Breast epithelium (tissue), 4 donors: ENCODE data around the gene ANKS1B. TPM values are rescaled to one million over a fixed set of nuclear protein-coding genes. Genes with fewer than 3 reads are reported as not detected.

ENCODE experiments used
- DNase-seq, 2 donors: peaks; one replicate each; pipeline ENCODE4 v3.0.0-alpha.2; 2019; ENCODE audit warnings: low spot score in 2 of 2
- H3K27ac ChIP-seq, 2 donors: fragments of 200-600 bp; sonication (generic) in 1 of 2; one replicate each; pipeline ENCODE4 v1.5.1; 2016 to 2019; ENCODE audit warnings: mild to moderate bottlenecking in 1 of 2
- H3K27me3 ChIP-seq, 2 donors: fragments of 200-600 bp; sonication (generic) in 1 of 2; one replicate each; pipeline versions ENCODE4 v1.5.1 to v1.6.0; 2017 to 2019; ENCODE audit warnings: control low read depth in 1 of 2, mild to moderate bottlenecking in 1 of 2
- H3K36me3 ChIP-seq: fragments of 200-600 bp; one replicate; pipeline ENCODE4 v1.5.1; 2019
- H3K4me1 ChIP-seq, 2 donors: fragments of 200-600 bp; sonication (generic); one replicate each; pipeline ENCODE4 v1.5.1; 2016 to 2019; ENCODE audit warnings: control low read depth in 1 of 2
- H3K4me3 ChIP-seq, 3 donors: fragments of 200-600 bp; sonication (generic); 1 replicate in 2 of 3; 2 replicates in 1 of 3; pipeline ENCODE4 v1.5.1; 2016 to 2019; ENCODE audit warnings: mild to moderate bottlenecking in 3 of 3, moderate library complexity in 2 of 3
- H3K9me3 ChIP-seq, 2 donors: fragments of 200-600 bp; sonication (generic) in 1 of 2; one replicate each; pipeline ENCODE4 v1.5.1; 2016 to 2019; ENCODE audit warnings: control low read depth in 1 of 2
- CTCF ChIP-seq, 3 donors: fragments of 450-650 bp; IDR thresholded peaks; one replicate each; pipeline ENCODE4 v1.5.1; 2016 to 2017; ENCODE audit warnings: antibody characterized with exemption in 3 of 3, mild to moderate bottlenecking in 3 of 3, moderate library complexity in 3 of 3
- POLR2A ChIP-seq: fragments of 450-650 bp; IDR thresholded peaks from one replicate; pipeline ENCODE4 v1.6.1; 2016; ENCODE audit warnings: antibody characterized with exemption, mild to moderate bottlenecking, moderate library complexity
- POLR2AphosphoS5 ChIP-seq, 3 donors: sonication (generic); formaldehyde crosslinking; IDR thresholded peaks; one replicate each; pipeline ENCODE4 v1.6.1; 2017; ENCODE audit warnings: antibody characterized with exemption in 3 of 3
- intact Hi-C: fragments of 100-400 bp; cut with DNase I; formaldehyde crosslinking; loops from one replicate; pipeline ENCODE4 v1.15.1; 2023; ENCODE audit warnings: low total_unique reads
- total RNA-seq, 3 donors: library from RNA; depleted of rRNA; stranded (reverse); fragments of >200 nt; gene quantifications; one replicate each; pipeline ENCODE4 v1.1.0, GENCODE V29; 2016

ANKS1B gene
- total RNA-seq = 100 to 1,000 TPM in 1 of 3 donors, 10 to 100 TPM in 2; 16.6 to 115 (median 32.4) TPM

- Histone ChIP-seq H3K4me1 (no peaks in the 10 kb centered on the region), H3K27me3 (no peaks in the 10 kb centered on the region), H3K36me3 (no peaks in the 10 kb centered on the region), H3K9me3 (no peaks in the 10 kb centered on the region), H3K27ac (peak within 1 kb of the TSS; percentile 77 to 84), H3K4me3 (peak within 1 kb of the TSS; percentile 53 to 84 (median 72))
- DNase-seq = peak in 1 of 2 donors; percentile 61
- intact Hi-C loops = no loop called here
- no peak for TF ChIP-seq POLR2AphosphoS5 (IDR thresholded peaks at IDR 0.05)
- no peak for TF ChIP-seq CTCF (IDR thresholded peaks at IDR 0.05)
- no peak for TF ChIP-seq POLR2A
These were observed at the start of gene ANKS1B for GRCh38 chr12:99984271-99985128. Gene ANKS1B, minus strand, starts transcription at chr12:99984936. Its CDS starts 699 bp downstream, at chr12:99984237.

DNA sequence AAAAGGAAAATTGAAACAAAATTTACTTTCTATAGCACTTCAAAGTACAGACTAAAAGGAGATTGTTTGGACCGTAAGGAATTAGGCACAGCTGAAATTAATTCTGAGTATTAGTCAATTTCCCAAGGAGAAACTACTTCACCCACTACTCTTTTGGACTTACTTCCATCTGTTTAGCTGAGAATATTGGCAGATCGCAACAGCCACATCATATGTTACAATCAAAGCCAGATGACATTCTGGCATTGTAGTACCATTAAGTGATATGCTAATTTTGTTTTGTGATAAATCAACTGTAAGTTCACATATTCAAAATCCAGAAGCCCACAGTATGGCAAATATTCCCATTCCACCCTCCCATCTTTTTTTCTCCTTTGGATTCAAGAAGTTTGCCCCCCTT, 47.1 kb upstream of the ANKS1B start:
- Histone ChIP-seq H3K27ac (no peak overlapping the region), H3K36me3 (no peaks in the 10 kb centered on the region), H3K9me3 (no peaks in the 10 kb centered on the region), H3K27me3 (no peaks in the 10 kb centered on the region), H3K4me3 (no peak overlapping the region), H3K4me1 (no peaks in the 10 kb centered on the region)
- DNase-seq = no peak
- intact Hi-C loops = no loop called here
- TF ChIP-seq CTCF (IDR thresholded peaks at IDR 0.05) (no peak), POLR2A (no peak), POLR2AphosphoS5 (IDR thresholded peaks at IDR 0.05) (no peak)

GRCh38 chr12:100027671-100028070, 42.9 kb upstream of the ANKS1B start:
- intact Hi-C loops = no loop called here
- Histone ChIP-seq H3K9me3 (no peaks in the 10 kb centered on the region), H3K36me3 (no peaks in the 10 kb centered on the region), H3K4me3 (no peak overlapping the region), H3K4me1 (no peaks in the 10 kb centered on the region), H3K27ac (no peak overlapping the region), H3K27me3 (no peaks in the 10 kb centered on the region)
- no peak for DNase-seq
- TF ChIP-seq POLR2A (no peak), POLR2AphosphoS5 (IDR thresholded peaks at IDR 0.05) (no peak), CTCF (IDR thresholded peaks at IDR 0.05) (no peak)

DNA sequence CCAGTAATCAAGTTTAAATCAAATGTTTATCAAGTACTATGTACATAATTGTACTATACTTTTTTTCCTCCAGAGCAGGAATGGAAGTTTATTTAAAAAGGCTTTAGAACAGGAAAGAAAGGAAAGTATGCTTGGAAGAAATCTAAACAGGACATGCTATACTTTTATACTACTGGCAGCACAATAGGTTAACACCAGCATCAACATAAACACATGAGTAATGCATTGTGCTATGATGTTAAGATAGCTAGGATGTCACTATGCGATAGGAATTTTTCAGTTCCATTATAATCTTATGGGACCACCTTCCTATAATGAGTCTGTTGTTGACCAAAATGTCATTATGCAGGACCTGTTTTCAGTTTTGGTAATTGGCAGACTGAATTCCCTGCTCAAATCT, 41.5 kb upstream of the ANKS1B start:
- no peaks in the 10 kb centered on the region for H3K4me1 ChIP-seq
- no peak for DNase-seq
- TF ChIP-seq POLR2A = no peak
- no peak for TF ChIP-seq CTCF (IDR thresholded peaks at IDR 0.05)
- no peak for TF ChIP-seq POLR2AphosphoS5 (IDR thresholded peaks at IDR 0.05)
- H3K4me3 ChIP-seq = no peak overlapping the region
- no peaks in the 10 kb centered on the region for H3K36me3 ChIP-seq
- H3K27ac ChIP-seq = no peak overlapping the region
- no peaks in the 10 kb centered on the region for H3K9me3 ChIP-seq
- H3K27me3 ChIP-seq = no peaks in the 10 kb centered on the region
- intact Hi-C loops = no loop called here

DNA sequence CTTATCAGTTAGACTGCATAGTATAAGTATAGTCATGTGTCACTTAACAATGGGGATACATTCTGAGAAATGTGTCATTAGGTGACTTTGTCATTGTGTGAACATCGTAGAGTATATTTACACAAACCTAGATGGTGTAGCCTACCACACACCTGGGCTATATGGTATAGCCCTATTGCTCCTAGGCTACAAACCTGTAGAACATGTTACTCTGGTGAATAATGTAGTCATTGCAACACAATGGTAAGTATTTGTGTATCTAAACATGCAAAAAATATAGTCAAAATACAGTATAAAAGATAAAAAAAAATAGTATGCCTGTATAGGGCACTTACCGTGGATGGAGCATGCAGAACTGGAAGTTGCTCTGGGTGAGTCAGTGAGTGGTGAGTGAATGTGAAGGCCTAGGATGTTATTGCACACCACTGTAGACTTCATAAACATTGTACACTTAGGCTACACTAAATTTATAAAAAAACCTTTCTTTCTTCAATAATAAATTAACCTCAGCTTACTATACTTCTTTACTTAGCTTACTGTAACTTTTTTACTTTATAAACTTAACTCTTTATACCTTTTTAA, 40.3 kb upstream of the ANKS1B start:
- Histone ChIP-seq H3K27ac (no peak overlapping the region), H3K4me1 (no peaks in the 10 kb centered on the region), H3K4me3 (no peak overlapping the region), H3K27me3 (no peaks in the 10 kb centered on the region), H3K9me3 (no peaks in the 10 kb centered on the region), H3K36me3 (no peaks in the 10 kb centered on the region)
- DNase-seq = no peak
- TF ChIP-seq POLR2AphosphoS5 (IDR thresholded peaks at IDR 0.05) (no peak), CTCF (IDR thresholded peaks at IDR 0.05) (no peak), POLR2A (no peak)
- intact Hi-C loops = no loop called here
